Endodermal cell (in vitro differentiated cells): ENCODE data around the gene FHL5. TPM values are rescaled to one million over a fixed set of nuclear protein-coding genes. Genes with fewer than 3 reads are reported as not detected.

Source experiments
- DNase-seq: peaks from one replicate; pipeline ENCODE4 v3.0.0-alpha.2; 2017
- H3K27ac ChIP-seq: 2 replicates; pipeline ENCODE4 v1.5.1; 2013; ENCODE audit warnings: mild to moderate bottlenecking, low read depth, low read length, moderate library complexity
- H3K27me3 ChIP-seq: 2 replicates; pipeline ENCODE4 v1.6.1; 2013; ENCODE audit warnings: mild to moderate bottlenecking, low read length, moderate library complexity; ENCODE audit not compliant: insufficient read depth, control insufficient read depth, poor library complexity, severe bottlenecking
- H3K36me3 ChIP-seq: 2 replicates; pipeline ENCODE4 v1.7.0; 2013; ENCODE audit warnings: mild to moderate bottlenecking, low read length, moderate library complexity; ENCODE audit not compliant: control insufficient read depth, insufficient read depth
- H3K4me1 ChIP-seq: one replicate; pipeline ENCODE4 v1.7.0; 2013; ENCODE audit warnings: low read length; ENCODE audit not compliant: control insufficient read depth, insufficient read depth
- H3K4me3 ChIP-seq: 2 replicates; pipeline ENCODE4 v1.5.1; 2013; ENCODE audit warnings: mild to moderate bottlenecking, low read length, moderate library complexity
- H3K9ac ChIP-seq: 2 replicates; pipeline ENCODE4 v1.6.1; 2013; ENCODE audit warnings: mild to moderate bottlenecking, low read length, moderate library complexity; ENCODE audit not compliant: poor library complexity, severe bottlenecking; ENCODE audit errors: extremely low read depth
- H3K9me3 ChIP-seq: 2 replicates; pipeline ENCODE4 v1.6.1; 2013; ENCODE audit warnings: mild to moderate bottlenecking, low read length, moderate library complexity; ENCODE audit not compliant: control insufficient read depth
- H3K27ac Mint-ChIP-seq: 2 replicates; pipeline ENCODE4 v1.8.0; 2020; ENCODE audit warnings: mixed read lengths
- H3K27me3 Mint-ChIP-seq: 2 replicates; pipeline ENCODE4 v1.8.0; 2021; ENCODE audit warnings: mild to moderate bottlenecking, mixed read lengths; ENCODE audit not compliant: insufficient read depth
- H3K36me3 Mint-ChIP-seq: 2 replicates; pipeline ENCODE4 v1.8.0; 2020; ENCODE audit warnings: low read depth, mixed read lengths
- H3K4me1 Mint-ChIP-seq: 2 replicates; pipeline ENCODE4 v1.8.0; 2020; ENCODE audit warnings: mixed read lengths
- H3K4me3 Mint-ChIP-seq: 2 replicates; pipeline ENCODE4 v1.8.0; 2020; ENCODE audit warnings: mild to moderate bottlenecking, moderate library complexity, mixed read lengths
- H3K9me3 Mint-ChIP-seq: 2 replicates; pipeline ENCODE4 v1.8.0; 2020; ENCODE audit warnings: mild to moderate bottlenecking, mixed read lengths
- WGBS, 2 experiments: methylation state at CpG; one replicate each; pipeline versions ENCODE4 v1.1.5 to v1.1.7; 2013; ENCODE audit warnings: missing lambda C conversion rate in 2 of 2, mixed read lengths in 1 of 2; ENCODE audit not compliant: insufficient coverage in 1 of 2, insufficient read length in 1 of 2; 5-methylcytosine and 5-hydroxymethylcytosine counted together
- total RNA-seq, 2 donors: library from RNA; stranded (reverse); fragmentation: NEBNext Ultra II Directional in 1 of 2; extraction: Animal tissue kit (Norgen Biotek cat#: 25700) in 1 of 2; gene quantifications; 2 replicates in 1 of 2; 3 replicates in 1 of 2; pipeline ENCODE4 v1.2.1, GENCODE V29; 2021
- TF ChIP-seq, protein P1 (sequence below): fragments of 200-600 bp; sonication (generic); conservative IDR thresholded peaks from 2 replicates; pipeline ENCODE4 v1.5.0; 2021; ENCODE audit warnings: antibody characterized with exemption, mild to moderate bottlenecking

FHL5 gene
- total RNA-seq, 2 donors from 2014 or later, result not detected

DNA sequence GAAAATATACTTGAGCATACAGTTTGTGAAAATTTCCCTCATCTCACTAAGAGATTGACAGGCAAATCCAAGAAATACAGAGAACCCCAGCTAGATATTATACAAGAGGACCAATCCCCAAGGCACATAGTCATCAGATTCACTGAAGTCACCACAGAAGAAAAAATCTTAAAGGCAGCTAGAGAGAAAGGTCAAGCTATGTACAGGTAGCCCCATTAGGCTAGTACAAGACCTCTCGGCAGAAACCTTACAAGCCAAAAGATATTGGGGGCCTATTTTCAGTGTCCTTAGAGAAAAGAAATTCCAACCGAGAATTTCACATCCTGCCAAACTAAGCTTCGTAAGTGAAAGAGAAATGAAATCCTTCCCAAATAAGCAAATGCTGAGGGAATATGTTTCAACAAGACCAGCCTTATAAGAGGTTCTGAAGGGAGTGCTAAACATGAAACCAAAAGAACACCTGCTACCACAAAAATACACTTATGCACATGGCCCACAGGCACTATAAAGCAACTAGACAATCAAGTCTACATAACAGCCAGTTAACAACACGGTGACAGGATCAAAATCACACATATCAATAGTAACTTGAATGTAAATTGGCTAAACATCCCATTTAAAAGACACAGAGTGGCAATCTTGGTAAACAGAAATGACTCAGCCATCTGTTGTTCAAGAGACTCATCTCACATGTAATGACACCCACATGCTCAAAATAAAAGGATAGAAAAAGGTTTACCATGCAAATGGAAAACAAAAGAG lies 96.3 kb downstream of the FHL5 start:
- 91 to 93% methylated on average over 3 to 4 of the region's 4 CpGs for WGBS, 2 experiments
- Histone ChIP-seq H3K4me1 (no peaks in the 10 kb centered on the region), H3K9ac (no peak overlapping the region), H3K36me3 (no peaks in the 10 kb centered on the region), H3K27me3 (no peaks in the 10 kb centered on the region), H3K4me3 (no peak overlapping the region), H3K9me3 (no peaks in the 10 kb centered on the region), H3K27ac (no peak overlapping the region)
- H3K4me3 Mint-ChIP-seq, result no peak overlapping the region
- DNase-seq, result no peak
- no peaks in the 10 kb centered on the region for H3K27me3 Mint-ChIP-seq
- no peak overlapping the region for H3K27ac Mint-ChIP-seq
- no peaks in the 10 kb centered on the region for H3K36me3 Mint-ChIP-seq
- no peaks in the 10 kb centered on the region for H3K4me1 Mint-ChIP-seq
- H3K9me3 Mint-ChIP-seq, result peaks cover 4% of the 10 kb centered on the region
- TF ChIP-seq, protein P1, sequence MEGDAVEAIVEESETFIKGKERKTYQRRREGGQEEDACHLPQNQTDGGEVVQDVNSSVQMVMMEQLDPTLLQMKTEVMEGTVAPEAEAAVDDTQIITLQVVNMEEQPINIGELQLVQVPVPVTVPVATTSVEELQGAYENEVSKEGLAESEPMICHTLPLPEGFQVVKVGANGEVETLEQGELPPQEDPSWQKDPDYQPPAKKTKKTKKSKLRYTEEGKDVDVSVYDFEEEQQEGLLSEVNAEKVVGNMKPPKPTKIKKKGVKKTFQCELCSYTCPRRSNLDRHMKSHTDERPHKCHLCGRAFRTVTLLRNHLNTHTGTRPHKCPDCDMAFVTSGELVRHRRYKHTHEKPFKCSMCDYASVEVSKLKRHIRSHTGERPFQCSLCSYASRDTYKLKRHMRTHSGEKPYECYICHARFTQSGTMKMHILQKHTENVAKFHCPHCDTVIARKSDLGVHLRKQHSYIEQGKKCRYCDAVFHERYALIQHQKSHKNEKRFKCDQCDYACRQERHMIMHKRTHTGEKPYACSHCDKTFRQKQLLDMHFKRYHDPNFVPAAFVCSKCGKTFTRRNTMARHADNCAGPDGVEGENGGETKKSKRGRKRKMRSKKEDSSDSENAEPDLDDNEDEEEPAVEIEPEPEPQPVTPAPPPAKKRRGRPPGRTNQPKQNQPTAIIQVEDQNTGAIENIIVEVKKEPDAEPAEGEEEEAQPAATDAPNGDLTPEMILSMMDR, result no peak

Other genes with a start within 250 kb of the FHL5 start
- gene UFL1, start 41.3 kb upstream of the FHL5 start, total RNA-seq, result 10 to 100 TPM; 18.8 to 24.4 TPM